Activated B cell treated with CpG ODN at 0.5 μM for 24 hours (primary cell): ENCODE measurements around the gene MGRN1. TPM values are rescaled to one million over a fixed set of nuclear protein-coding genes. Genes with fewer than 3 reads are reported as not detected.

Source experiments
- ATAC-seq: fragments of 200-7000 bp; cut with Tn5 transposase; one replicate; pipeline ENCODE4 v1.10.0; 2021; ENCODE audit warnings: low read depth, mild to moderate bottlenecking, moderate library complexity
- CTCF ChIA-PET: fragments of 350-600 bp; sonication (Branson Sonifier 250); formaldehyde crosslinking; loops from one replicate; lab custom pipeline; 2021; ENCODE audit warnings: antibody characterized with exemption; lab: Charles Lee
- POLR2A ChIA-PET: fragments of 350-600 bp; sonication (Branson Sonifier 250); formaldehyde crosslinking; loops from one replicate; lab custom pipeline; 2021; ENCODE audit warnings: antibody characterized with exemption; lab: Charles Lee
- DNase-seq: peaks from one replicate; pipeline ENCODE4 v3.0.0; 2022
- H3K27ac Mint-ChIP-seq: one replicate; pipeline ENCODE4 v1.8.0; 2020; ENCODE audit warnings: mixed read lengths
- H3K27me3 Mint-ChIP-seq: one replicate; pipeline ENCODE4 v1.8.0; 2021; ENCODE audit warnings: mixed read lengths
- H3K36me3 Mint-ChIP-seq: one replicate; pipeline ENCODE4 v1.8.0; 2021; ENCODE audit warnings: low read depth, mixed read lengths
- H3K4me1 Mint-ChIP-seq: one replicate; pipeline ENCODE4 v1.8.0; 2021; ENCODE audit warnings: mixed read lengths
- H3K4me3 Mint-ChIP-seq: one replicate; pipeline ENCODE4 v1.8.0; 2020; ENCODE audit warnings: mild to moderate bottlenecking, mixed read lengths
- H3K9me3 Mint-ChIP-seq: one replicate; pipeline ENCODE4 v1.8.0; 2020; ENCODE audit warnings: mixed read lengths
- intact Hi-C: fragments of 100-400 bp; cut with micrococcal nuclease; formaldehyde crosslinking; loops from one replicate; pipeline ENCODE4 v1.15.1; 2024
- total RNA-seq: library from RNA; stranded (reverse); gene quantifications from 2 replicates; pipeline ENCODE4 v1.2.3, GENCODE V29; 2022
- TF ChIP-seq, protein P1 (sequence below): fragments of 200-600 bp; IDR thresholded peaks from one replicate; pipeline ENCODE4 v1.8.0; 2022; ENCODE audit warnings: antibody characterized with exemption, mild to moderate bottlenecking

MGRN1 gene
- total RNA-seq, 1 donor from 2014 or later, result 88.6 TPM

DNA sequence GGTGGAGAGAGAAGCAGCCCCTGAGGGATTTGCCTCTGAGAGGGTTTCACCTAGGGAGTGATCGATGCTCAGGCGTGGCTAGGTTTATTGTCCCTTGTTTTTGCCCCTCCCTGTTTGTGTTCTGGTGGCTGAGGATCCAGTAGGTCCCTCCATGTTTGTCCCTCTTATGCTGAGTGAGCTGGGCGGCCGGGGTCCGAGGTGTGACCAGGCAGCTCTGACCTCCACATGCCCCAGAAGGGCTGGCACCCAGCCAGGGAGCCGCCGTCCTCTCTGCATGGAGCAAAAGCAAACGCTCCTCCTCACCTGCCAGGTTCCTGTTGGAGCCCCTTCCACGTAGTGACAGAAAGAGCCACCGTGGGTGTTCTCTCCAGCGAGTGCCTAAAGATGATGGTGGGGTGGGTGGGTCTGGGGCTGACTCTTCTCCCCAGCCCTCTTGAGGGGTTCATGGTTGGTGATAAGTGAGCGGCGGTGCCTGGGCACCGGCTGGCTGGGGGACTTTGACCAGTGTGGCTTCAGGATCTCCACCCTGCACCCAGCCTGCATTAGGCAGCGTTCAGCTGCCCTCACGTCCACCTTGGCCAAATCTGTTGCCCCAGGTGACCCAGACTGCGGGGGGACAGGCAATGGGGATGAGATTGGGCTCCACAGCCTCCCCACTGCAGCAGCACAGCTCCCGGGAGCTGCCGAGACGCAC lies 54.7 kb downstream of the MGRN1 start:
- Mint-ChIP-seq H3K27ac (no peak overlapping the region), H3K4me3 (no peak overlapping the region), H3K36me3 (peaks cover 50% of the 10 kb centered on the region), H3K27me3 (no peaks in the 10 kb centered on the region), H3K9me3 (no peaks in the 10 kb centered on the region), H3K4me1 (peaks cover 4% of the 10 kb centered on the region)
- TF ChIP-seq, protein P1, sequence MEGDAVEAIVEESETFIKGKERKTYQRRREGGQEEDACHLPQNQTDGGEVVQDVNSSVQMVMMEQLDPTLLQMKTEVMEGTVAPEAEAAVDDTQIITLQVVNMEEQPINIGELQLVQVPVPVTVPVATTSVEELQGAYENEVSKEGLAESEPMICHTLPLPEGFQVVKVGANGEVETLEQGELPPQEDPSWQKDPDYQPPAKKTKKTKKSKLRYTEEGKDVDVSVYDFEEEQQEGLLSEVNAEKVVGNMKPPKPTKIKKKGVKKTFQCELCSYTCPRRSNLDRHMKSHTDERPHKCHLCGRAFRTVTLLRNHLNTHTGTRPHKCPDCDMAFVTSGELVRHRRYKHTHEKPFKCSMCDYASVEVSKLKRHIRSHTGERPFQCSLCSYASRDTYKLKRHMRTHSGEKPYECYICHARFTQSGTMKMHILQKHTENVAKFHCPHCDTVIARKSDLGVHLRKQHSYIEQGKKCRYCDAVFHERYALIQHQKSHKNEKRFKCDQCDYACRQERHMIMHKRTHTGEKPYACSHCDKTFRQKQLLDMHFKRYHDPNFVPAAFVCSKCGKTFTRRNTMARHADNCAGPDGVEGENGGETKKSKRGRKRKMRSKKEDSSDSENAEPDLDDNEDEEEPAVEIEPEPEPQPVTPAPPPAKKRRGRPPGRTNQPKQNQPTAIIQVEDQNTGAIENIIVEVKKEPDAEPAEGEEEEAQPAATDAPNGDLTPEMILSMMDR, result no peak
- intact Hi-C loops, result no loop called here
- ChIA-PET CTCF (no interaction called here), POLR2A (no interaction called here)
- ATAC-seq (no peak), DNase-seq (no peak)

- H3K9me3 Mint-ChIP-seq, result no peaks in the 10 kb centered on the region
- H3K4me1 Mint-ChIP-seq, result peaks cover 4% of the 10 kb centered on the region
- ATAC-seq (no peak), DNase-seq (no peak)
- H3K27ac Mint-ChIP-seq, result peak overlapping the region; percentile 53
- ChIA-PET POLR2A (no interaction called here), CTCF (no interaction called here)
- no peak overlapping the region for H3K4me3 Mint-ChIP-seq
- TF ChIP-seq, protein P1, result no peak
- intact Hi-C loops, result no loop called here
- H3K27me3 Mint-ChIP-seq, result no peaks in the 10 kb centered on the region
- peaks cover 56% of the 10 kb centered on the region for H3K36me3 Mint-ChIP-seq
Observed at GRCh38 chr16:4679850-4680636, 55.4 kb downstream of the MGRN1 start.

- DNase-seq (no peak), ATAC-seq (no peak)
- Mint-ChIP-seq H3K27ac (no peak overlapping the region), H3K4me3 (no peak overlapping the region), H3K4me1 (peaks cover 4% of the 10 kb centered on the region), H3K27me3 (no peaks in the 10 kb centered on the region), H3K9me3 (no peaks in the 10 kb centered on the region), H3K36me3 (peaks cover 60% of the 10 kb centered on the region)
- POLR2A ChIA-PET, result no interaction called here
- CTCF ChIA-PET, result no interaction called here
- TF ChIP-seq, protein P1, result no peak
- intact Hi-C loops, result no loop called here
Observed at GRCh38 chr16:4680673-4681470, 56.2 kb downstream of the MGRN1 start.

- no peak for ATAC-seq
Observed at GRCh38 chr16:4681471-4682083, 57.0 kb downstream of the MGRN1 start.

More at GRCh38 chr16:4681471-4682083, 57.0 kb downstream of the MGRN1 start:
- no peak for DNase-seq
- peaks cover 63% of the 10 kb centered on the region for H3K36me3 Mint-ChIP-seq
- no peaks in the 10 kb centered on the region for H3K9me3 Mint-ChIP-seq
- ChIA-PET POLR2A (no interaction called here), CTCF (no interaction called here)
- H3K4me3 Mint-ChIP-seq, result no peak overlapping the region
- H3K4me1 Mint-ChIP-seq, result no peaks in the 10 kb centered on the region
- H3K27me3 Mint-ChIP-seq, result no peaks in the 10 kb centered on the region
- TF ChIP-seq, protein P1, result no peak
- no peak overlapping the region for H3K27ac Mint-ChIP-seq
- intact Hi-C loops, result no loop called here
